SU-DHL-6 (cell line): ENCODE measurements around the gene FOXO6.

Experiments used
- CTCF ChIP-seq: fragments of 200-600 bp; sonication (generic); IDR thresholded peaks from one replicate; pipeline ENCODE4 v1.5.1; 2017; ENCODE audit warnings: antibody characterized with exemption, mild to moderate bottlenecking, low read length, moderate library complexity; ENCODE audit not compliant: insufficient read depth, poor library complexity, severe bottlenecking
- EZH2phosphoT487 ChIP-seq: fragments of 200-600 bp; sonication (generic), shearing (Covaris generic); conservative IDR thresholded peaks from 2 replicates; pipeline ENCODE4 v1.6.1; 2018; ENCODE audit warnings: mild to moderate bottlenecking, antibody characterized with exemption, low read length, moderate library complexity, mixed read lengths

GRCh38 chr1:41422306-41422705, 61.1 kb downstream of the FOXO6 start:
- no peak for TF ChIP-seq CTCF
- no peak for TF ChIP-seq EZH2phosphoT487
